ENCODE measurements around the gene EDNRB.

DNA sequence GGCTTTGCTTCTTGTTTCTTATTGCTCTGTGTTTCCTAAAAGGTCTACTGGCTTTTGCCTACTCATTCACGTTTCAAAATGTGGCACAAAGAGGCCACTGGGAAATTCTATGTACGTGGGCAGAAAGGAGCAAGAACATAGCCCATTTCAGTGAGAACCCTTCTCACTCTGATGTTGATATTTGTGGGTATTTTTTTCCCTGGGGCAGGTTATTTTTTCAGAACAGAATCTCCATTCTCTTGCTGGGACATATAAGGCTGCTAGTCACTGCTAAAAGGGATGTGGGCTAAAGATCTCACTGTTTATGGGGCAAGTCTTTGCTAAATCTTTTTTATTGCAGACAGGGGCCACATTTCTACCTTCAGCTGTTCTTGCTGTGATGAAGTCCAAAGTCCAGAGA, 27.1 kb downstream of the EDNRB start:
- TF ChIP-seq EGR1 (IDR thresholded peaks at IDR 0.05; ENCODE audit: low read depth in 2 of 2), result no peak
- TF ChIP-seq, protein P1, sequence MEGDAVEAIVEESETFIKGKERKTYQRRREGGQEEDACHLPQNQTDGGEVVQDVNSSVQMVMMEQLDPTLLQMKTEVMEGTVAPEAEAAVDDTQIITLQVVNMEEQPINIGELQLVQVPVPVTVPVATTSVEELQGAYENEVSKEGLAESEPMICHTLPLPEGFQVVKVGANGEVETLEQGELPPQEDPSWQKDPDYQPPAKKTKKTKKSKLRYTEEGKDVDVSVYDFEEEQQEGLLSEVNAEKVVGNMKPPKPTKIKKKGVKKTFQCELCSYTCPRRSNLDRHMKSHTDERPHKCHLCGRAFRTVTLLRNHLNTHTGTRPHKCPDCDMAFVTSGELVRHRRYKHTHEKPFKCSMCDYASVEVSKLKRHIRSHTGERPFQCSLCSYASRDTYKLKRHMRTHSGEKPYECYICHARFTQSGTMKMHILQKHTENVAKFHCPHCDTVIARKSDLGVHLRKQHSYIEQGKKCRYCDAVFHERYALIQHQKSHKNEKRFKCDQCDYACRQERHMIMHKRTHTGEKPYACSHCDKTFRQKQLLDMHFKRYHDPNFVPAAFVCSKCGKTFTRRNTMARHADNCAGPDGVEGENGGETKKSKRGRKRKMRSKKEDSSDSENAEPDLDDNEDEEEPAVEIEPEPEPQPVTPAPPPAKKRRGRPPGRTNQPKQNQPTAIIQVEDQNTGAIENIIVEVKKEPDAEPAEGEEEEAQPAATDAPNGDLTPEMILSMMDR (IDR thresholded peaks at IDR 0.05; ENCODE audit: low read depth, low read length, missing input control), result no peak
- no peak for TF ChIP-seq MAX (IDR thresholded peaks at IDR 0.05)
- no peak for TF ChIP-seq YY1 (IDR thresholded peaks at IDR 0.05)
- no peak for TF ChIP-seq RXRA (IDR thresholded peaks at IDR 0.05)
- no peak for TF ChIP-seq TAF1 (conservative IDR thresholded peaks at IDR 0.05)

Measured in liver (tissue), 3 donors.